Loucy (cell line): ENCODE data around the gene GNB1L.

ENCODE experiments used
- H2AFZ ChIP-seq: fragments of 200-600 bp; sonication (generic); 2 replicates; pipeline ENCODE4 v1.6.0; 2016; ENCODE audit warnings: antibody characterized with exemption, mild to moderate bottlenecking, low read length, moderate library complexity
- H3F3A ChIP-seq: fragments of 200-600 bp; 2 replicates; pipeline ENCODE4 v1.6.0; 2016; ENCODE audit warnings: antibody characterized with exemption, low read depth, mild to moderate bottlenecking
- H3K27me3 ChIP-seq: fragments of 200-600 bp; sonication (generic); 2 replicates; pipeline ENCODE4 v1.6.1; 2014; ENCODE audit warnings: low read length, mild to moderate bottlenecking; ENCODE audit not compliant: insufficient read depth, poor library complexity, severe bottlenecking
- H3K36me3 ChIP-seq: fragments of 200-600 bp; sonication (generic); 2 replicates; pipeline ENCODE4 v1.6.1; 2016; ENCODE audit warnings: low read length; ENCODE audit not compliant: insufficient read depth
- H3K4me1 ChIP-seq: fragments of 200-600 bp; sonication (generic); 2 replicates; pipeline ENCODE4 v1.5.1; 2014; ENCODE audit warnings: low read length, mild to moderate bottlenecking; ENCODE audit not compliant: insufficient read depth, poor library complexity, severe bottlenecking
- H3K4me2 ChIP-seq: fragments of 200-600 bp; sonication (generic); 2 replicates; pipeline ENCODE4 v1.6.0; 2014; ENCODE audit warnings: antibody characterized with exemption, low read length, low read depth, mild to moderate bottlenecking; ENCODE audit not compliant: poor library complexity, severe bottlenecking
- H3K4me3 ChIP-seq: fragments of 200-600 bp; sonication (generic); 2 replicates; pipeline ENCODE4 v1.5.1; 2014; ENCODE audit warnings: low read length, mild to moderate bottlenecking, mixed read lengths; ENCODE audit not compliant: poor library complexity, severe bottlenecking
- H3K79me2 ChIP-seq: fragments of 200-600 bp; sonication (generic); 2 replicates; pipeline ENCODE4 v1.6.1; 2014; ENCODE audit warnings: low read length; ENCODE audit not compliant: insufficient read depth
- H3K9ac ChIP-seq: fragments of 200-600 bp; sonication (generic); 2 replicates; pipeline ENCODE4 v1.6.0; 2014; ENCODE audit warnings: mild to moderate bottlenecking, low read depth, low read length, moderate library complexity; ENCODE audit not compliant: poor library complexity, severe bottlenecking
- H3K9me2 ChIP-seq: fragments of 200-600 bp; sonication (generic); replicated peaks from 2 replicates; pipeline ENCODE4 v1.6.1; 2016; ENCODE audit warnings: low read depth, low read length, mixed read lengths
- H3K9me3 ChIP-seq: fragments of 200-600 bp; sonication (generic); 2 replicates; pipeline ENCODE4 v1.6.1; 2014; ENCODE audit warnings: mild to moderate bottlenecking, antibody characterized with exemption, low read length, low read depth; ENCODE audit not compliant: insufficient read depth
- H4K20me1 ChIP-seq: fragments of 200-600 bp; sonication (generic); 2 replicates; pipeline ENCODE4 v1.6.0; 2014; ENCODE audit warnings: antibody characterized with exemption, low read length, mild to moderate bottlenecking; ENCODE audit not compliant: insufficient read depth, poor library complexity, severe bottlenecking
- EZH2phosphoT487 ChIP-seq: fragments of 200-600 bp; IDR thresholded peaks from 2 replicates; pipeline ENCODE4 v1.6.1; 2018; ENCODE audit warnings: antibody characterized with exemption, mild to moderate bottlenecking, moderate library complexity, borderline replicate concordance
- TF ChIP-seq, protein P1 (sequence below): fragments of 200-600 bp; sonication (generic); conservative IDR thresholded peaks from 2 replicates; pipeline ENCODE4 v1.5.1; 2014; ENCODE audit warnings: mild to moderate bottlenecking, antibody characterized with exemption, low read length

GNB1L gene

DNA sequence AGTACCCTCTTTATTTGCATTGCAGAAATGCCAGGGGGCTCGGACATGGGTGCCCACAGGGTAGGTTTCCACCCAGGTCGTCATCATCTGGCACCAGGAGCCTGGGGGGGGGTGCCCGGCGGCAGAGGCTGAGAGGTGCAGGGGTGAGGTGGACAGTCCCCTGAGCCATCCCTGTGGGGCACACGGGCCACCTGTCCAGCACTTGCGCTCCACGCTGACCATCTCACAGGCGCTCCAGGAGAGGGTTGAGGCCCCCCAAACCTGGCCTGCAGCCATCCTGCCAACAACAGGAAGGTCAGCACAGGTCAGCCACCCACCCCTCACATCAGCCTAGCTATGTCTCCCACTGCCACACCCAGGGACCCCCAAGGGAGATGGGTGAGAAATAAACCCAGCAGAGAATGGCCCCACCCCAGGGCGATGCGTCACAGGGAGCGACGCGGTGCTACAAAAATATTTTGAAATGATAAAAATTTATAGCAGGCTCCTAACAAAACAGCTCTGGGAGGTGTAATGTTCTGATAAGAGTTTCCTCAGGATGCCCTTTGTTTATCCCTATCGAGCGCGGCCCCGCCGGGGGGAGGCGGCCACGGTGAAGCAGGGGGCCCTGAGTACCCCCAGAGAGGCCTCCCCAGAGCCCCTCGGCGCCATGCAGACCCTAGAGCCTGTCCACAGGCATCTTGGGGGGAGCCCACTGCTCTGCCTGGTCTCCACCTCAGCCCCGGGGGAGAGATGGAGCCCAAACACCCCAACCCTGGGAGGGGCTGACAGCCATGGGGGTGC is 21.0 kb upstream of the GNB1L start:
- Histone ChIP-seq H3F3A (no peaks in the 10 kb centered on the region), H3K4me1 (peaks cover 4% of the 10 kb centered on the region), H3K79me2 (no peaks in the 10 kb centered on the region), H3K9ac (no peak overlapping the region), H3K27me3 (no peaks in the 10 kb centered on the region), H3K36me3 (no peaks in the 10 kb centered on the region), H3K9me2 (no peaks in the 10 kb centered on the region), H3K4me2 (no peak overlapping the region), H2AFZ (no peak overlapping the region), H3K4me3 (no peak overlapping the region), H3K9me3 (no peaks in the 10 kb centered on the region), H4K20me1 (no peaks in the 10 kb centered on the region)
- TF ChIP-seq, protein P1, sequence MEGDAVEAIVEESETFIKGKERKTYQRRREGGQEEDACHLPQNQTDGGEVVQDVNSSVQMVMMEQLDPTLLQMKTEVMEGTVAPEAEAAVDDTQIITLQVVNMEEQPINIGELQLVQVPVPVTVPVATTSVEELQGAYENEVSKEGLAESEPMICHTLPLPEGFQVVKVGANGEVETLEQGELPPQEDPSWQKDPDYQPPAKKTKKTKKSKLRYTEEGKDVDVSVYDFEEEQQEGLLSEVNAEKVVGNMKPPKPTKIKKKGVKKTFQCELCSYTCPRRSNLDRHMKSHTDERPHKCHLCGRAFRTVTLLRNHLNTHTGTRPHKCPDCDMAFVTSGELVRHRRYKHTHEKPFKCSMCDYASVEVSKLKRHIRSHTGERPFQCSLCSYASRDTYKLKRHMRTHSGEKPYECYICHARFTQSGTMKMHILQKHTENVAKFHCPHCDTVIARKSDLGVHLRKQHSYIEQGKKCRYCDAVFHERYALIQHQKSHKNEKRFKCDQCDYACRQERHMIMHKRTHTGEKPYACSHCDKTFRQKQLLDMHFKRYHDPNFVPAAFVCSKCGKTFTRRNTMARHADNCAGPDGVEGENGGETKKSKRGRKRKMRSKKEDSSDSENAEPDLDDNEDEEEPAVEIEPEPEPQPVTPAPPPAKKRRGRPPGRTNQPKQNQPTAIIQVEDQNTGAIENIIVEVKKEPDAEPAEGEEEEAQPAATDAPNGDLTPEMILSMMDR: no peak
- TF ChIP-seq EZH2phosphoT487: no peak

DNA sequence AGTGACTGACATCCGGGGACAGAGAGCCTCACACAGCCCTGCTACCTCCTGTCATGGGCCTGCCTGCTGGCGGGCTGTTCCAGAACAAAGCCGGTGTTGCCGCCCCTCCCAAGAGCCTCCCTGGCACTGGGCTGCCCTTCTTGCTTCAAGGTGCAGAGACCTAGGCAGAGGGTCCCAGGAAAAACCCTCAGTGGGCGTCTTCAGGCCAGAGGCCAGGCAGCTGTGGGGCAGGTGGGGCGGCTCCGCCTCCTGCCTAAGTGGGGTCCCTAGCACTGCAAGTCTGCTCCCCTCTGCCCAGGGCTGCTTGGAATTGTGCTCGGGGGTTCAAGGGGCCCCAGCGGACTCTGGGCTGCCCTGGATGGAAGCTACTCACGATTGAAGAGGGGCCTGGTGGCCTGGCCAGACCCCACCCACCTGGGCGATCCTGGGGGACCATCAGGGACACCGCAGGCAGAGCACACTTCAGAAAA is 20.4 kb upstream of the GNB1L start:
- Histone ChIP-seq H3K36me3 (no peaks in the 10 kb centered on the region), H3K4me2 (no peak overlapping the region), H3K4me1 (peaks cover 4% of the 10 kb centered on the region), H3K27me3 (no peaks in the 10 kb centered on the region), H4K20me1 (no peaks in the 10 kb centered on the region), H2AFZ (no peak overlapping the region), H3K79me2 (no peaks in the 10 kb centered on the region), H3K9ac (no peak overlapping the region), H3F3A (no peaks in the 10 kb centered on the region), H3K9me2 (no peaks in the 10 kb centered on the region), H3K9me3 (no peaks in the 10 kb centered on the region), H3K4me3 (no peak overlapping the region)
- TF ChIP-seq, protein P1: no peak
- no peak for TF ChIP-seq EZH2phosphoT487

DNA sequence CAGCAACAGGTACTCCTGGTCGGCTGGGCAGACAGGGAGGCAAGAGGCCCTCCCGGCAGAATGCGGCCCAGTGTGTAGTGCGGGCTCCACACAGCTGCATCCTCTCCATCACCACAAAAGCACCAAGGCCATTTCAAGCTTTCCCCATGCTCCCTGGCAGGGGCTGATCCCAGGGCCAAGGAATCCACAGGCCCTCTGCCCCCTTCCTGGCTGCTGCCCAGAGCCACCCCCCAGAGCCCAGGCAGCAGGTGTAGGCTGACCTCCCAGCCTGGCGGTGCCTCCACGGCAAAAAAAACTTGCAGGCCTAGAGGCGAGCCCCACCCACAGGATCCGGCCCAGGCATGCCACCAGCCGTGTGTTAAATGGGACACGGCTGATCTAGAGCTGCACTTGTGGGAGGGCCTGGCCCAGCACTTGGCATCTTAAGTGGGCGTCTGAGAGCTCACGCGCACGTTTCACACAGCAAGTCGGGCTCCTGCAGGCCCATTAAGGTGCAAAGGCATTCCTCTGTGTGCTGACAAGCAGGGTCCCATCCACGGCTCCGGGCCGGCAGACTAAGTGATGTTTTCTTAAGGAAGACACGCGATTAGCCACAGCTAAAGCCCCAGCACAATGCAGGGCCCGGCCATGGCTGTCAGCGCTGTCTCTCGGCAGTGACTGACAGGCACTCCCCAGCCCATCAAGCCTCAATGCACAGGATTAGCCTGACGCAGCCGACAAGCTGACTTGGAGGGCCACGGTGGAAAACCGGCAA is 19.8 kb upstream of the GNB1L start:
- Histone ChIP-seq H3F3A (no peaks in the 10 kb centered on the region), H3K4me2 (no peak overlapping the region)
- no peak for TF ChIP-seq EZH2phosphoT487
- TF ChIP-seq, protein P1: no peak

More for the DNA sequence above, 19.8 kb upstream of the GNB1L start:
- peaks cover 4% of the 10 kb centered on the region for H3K4me1 ChIP-seq
- no peak overlapping the region for H3K9ac ChIP-seq
- H3K79me2 ChIP-seq: no peaks in the 10 kb centered on the region
- H3K9me2 ChIP-seq: no peaks in the 10 kb centered on the region
- H3K36me3 ChIP-seq: no peaks in the 10 kb centered on the region
- H3K4me3 ChIP-seq: no peak overlapping the region
- no peaks in the 10 kb centered on the region for H3K27me3 ChIP-seq
- H4K20me1 ChIP-seq: no peaks in the 10 kb centered on the region
- H2AFZ ChIP-seq: no peak overlapping the region
- no peaks in the 10 kb centered on the region for H3K9me3 ChIP-seq
